Hepatocyte (in vitro differentiated cells): ENCODE results near the gene OLFM1. TPM values are rescaled to one million over a fixed set of nuclear protein-coding genes. Genes with fewer than 3 reads are reported as not detected.

Experiments used
- DNase-seq: peaks from one replicate; pipeline ENCODE4 v3.0.0-alpha.2; 2016; ENCODE audit warnings: low spot score
- H2AFZ ChIP-seq: fragments of 200-600 bp; sonication (generic); 2 replicates; pipeline ENCODE4 v1.6.0; 2016; ENCODE audit warnings: antibody characterized with exemption, mild to moderate bottlenecking
- H3K27ac ChIP-seq: fragments of 200-600 bp; sonication (generic); 2 replicates; pipeline ENCODE4 v1.5.1; 2016; ENCODE audit warnings: mild to moderate bottlenecking
- H3K27me3 ChIP-seq: fragments of 200-600 bp; sonication (generic); 2 replicates; pipeline ENCODE4 v1.6.1; 2016
- H3K36me3 ChIP-seq: fragments of 200-600 bp; sonication (generic); replicated peaks from 2 replicates; pipeline ENCODE4 v1.5.1; 2016; ENCODE audit warnings: low read depth; ENCODE audit not compliant: insufficient read depth
- H3K4me1 ChIP-seq: fragments of 200-600 bp; sonication (generic); 2 replicates; pipeline ENCODE4 v1.5.1; 2016; ENCODE audit warnings: mild to moderate bottlenecking, moderate library complexity; ENCODE audit not compliant: insufficient read depth
- H3K4me2 ChIP-seq: fragments of 200-600 bp; sonication (generic); 2 replicates; pipeline ENCODE4 v1.6.0; 2016
- H3K4me3 ChIP-seq: fragments of 200-600 bp; sonication (generic); 2 replicates; pipeline ENCODE4 v1.5.1; 2016; ENCODE audit warnings: mild to moderate bottlenecking
- H3K79me2 ChIP-seq: fragments of 200-600 bp; sonication (generic); 2 replicates; pipeline ENCODE4 v1.6.0; 2017; ENCODE audit warnings: mild to moderate bottlenecking
- H3K9me2 ChIP-seq: fragments of 200-600 bp; sonication (generic); replicated peaks from 2 replicates; pipeline ENCODE4 v1.6.0; 2017; ENCODE audit warnings: mild to moderate bottlenecking; ENCODE audit not compliant: insufficient read depth
- H3K9me3 ChIP-seq: fragments of 200-600 bp; sonication (generic); 2 replicates; pipeline ENCODE4 v1.5.1; 2016; ENCODE audit warnings: low read depth, mild to moderate bottlenecking
- H4K20me1 ChIP-seq: fragments of 200-600 bp; sonication (generic); 2 replicates; pipeline ENCODE4 v1.6.0; 2016; ENCODE audit warnings: mild to moderate bottlenecking; ENCODE audit not compliant: insufficient read depth, poor library complexity, severe bottlenecking
- CTCF ChIP-seq: fragments of 200-600 bp; sonication (generic); IDR thresholded peaks from 2 replicates; pipeline ENCODE4 v1.5.1; 2016; ENCODE audit warnings: antibody characterized with exemption, mild to moderate bottlenecking; ENCODE audit not compliant: poor library complexity
- EZH2 ChIP-seq: fragments of 200-600 bp; sonication (generic); IDR thresholded peaks from 2 replicates; pipeline ENCODE4 v1.6.1; 2016; ENCODE audit warnings: antibody characterized with exemption, mild to moderate bottlenecking, borderline replicate concordance
- EZH2phosphoT487 ChIP-seq: fragments of 200-600 bp; sonication (generic); IDR thresholded peaks from one replicate; pipeline ENCODE4 v1.6.1; 2018; ENCODE audit warnings: antibody characterized with exemption, mild to moderate bottlenecking, low read depth, moderate library complexity; ENCODE audit not compliant: unreplicated experiment, severe bottlenecking
- WGBS: methylation state at CpG from one replicate; pipeline ENCODE4 v1.1.6; 2016; ENCODE audit warnings: low lambda C conversion rate; ENCODE audit errors: missing lambda C conversion rate; 5-methylcytosine and 5-hydroxymethylcytosine counted together
- polyA plus RNA-seq: library from polyadenylated mRNA; unstranded; fragments of >200 nt; fragmentation: Nextera tagmentation; extraction: Ambion mirVana; gene quantifications from 2 replicates; pipeline ENCODE4 v1.2.1, GENCODE V29; 2016
- total RNA-seq: library from RNA; depleted of rRNA; stranded (reverse); fragments of >200 nt; gene quantifications from 2 replicates; pipeline ENCODE4 v1.2.3, GENCODE V29; 2014

OLFM1 gene
- total and polyA plus RNA-seq, 2 experiments from 2014 or later, result 0.94 to 4.8 TPM

- no peak overlapping the region for H3K27ac ChIP-seq
- WGBS, result 34% methylated on average over 18 of the region's 18 CpGs
- H3K9me2 ChIP-seq, result no peaks in the 10 kb centered on the region
- H3K27me3 ChIP-seq, result no peaks in the 10 kb centered on the region
- no peaks in the 10 kb centered on the region for H3K36me3 ChIP-seq
- H3K4me1 ChIP-seq, result no peaks in the 10 kb centered on the region
- H3K4me3 ChIP-seq, result no peak overlapping the region
- H2AFZ ChIP-seq, result no peak overlapping the region
- TF ChIP-seq EZH2 (no peak), EZH2phosphoT487 (no peak), CTCF (no peak)
- H3K4me2 ChIP-seq, result no peak overlapping the region
- H3K79me2 ChIP-seq, result no peaks in the 10 kb centered on the region
- DNase-seq, result no peak
- H4K20me1 ChIP-seq, result no peaks in the 10 kb centered on the region
- H3K9me3 ChIP-seq, result no peaks in the 10 kb centered on the region
Measured at GRCh38 chr9:135136991-135137832, 49.7 kb downstream of the OLFM1 start.

DNA sequence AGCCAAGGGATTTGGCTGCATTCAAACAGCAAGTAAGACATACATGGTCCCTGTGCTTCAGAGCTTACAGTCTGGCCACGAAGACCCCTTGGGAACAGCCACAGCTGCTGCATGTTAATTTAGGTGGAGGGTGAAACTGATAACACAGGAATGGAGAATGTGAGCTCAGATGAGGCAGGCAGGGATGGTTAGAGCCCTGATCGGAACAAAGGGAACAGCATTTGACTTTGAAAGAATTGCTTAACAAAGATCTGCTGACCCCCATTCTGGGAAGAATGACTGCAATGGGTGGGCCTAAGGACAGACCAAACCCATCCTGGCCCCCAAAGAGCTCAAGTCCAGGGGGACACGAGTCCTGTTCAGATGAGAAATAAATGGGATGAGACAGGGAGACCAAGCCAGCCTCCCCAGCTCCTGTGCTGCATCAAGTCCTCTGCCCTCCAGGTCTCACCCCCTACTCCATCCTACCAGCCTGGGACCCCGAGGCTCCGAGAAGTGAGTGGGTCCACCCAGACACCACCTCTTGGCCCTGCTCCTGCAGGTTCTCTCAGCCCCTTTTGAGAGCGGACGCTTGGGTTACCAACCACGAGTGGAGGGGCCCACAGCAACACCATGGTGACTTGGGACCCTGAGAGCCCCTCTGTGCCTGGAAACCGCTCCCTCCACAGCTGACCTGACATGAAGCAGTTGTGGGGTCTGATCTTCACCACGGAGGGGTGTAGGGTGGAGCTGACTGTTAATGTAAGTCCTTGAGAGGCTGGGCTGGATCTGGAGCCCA, 50.8 kb downstream of the OLFM1 start:
- H2AFZ ChIP-seq, result no peak overlapping the region
- no peak for TF ChIP-seq CTCF
- no peak for TF ChIP-seq EZH2phosphoT487
- TF ChIP-seq EZH2, result no peak

GRCh38 chr9:135139366-135139959, 52.0 kb downstream of the OLFM1 start:
- WGBS, result 96% methylated on average over 2 of the region's 2 CpGs
- Histone ChIP-seq H3K4me3 (no peak overlapping the region), H3K9me3 (no peaks in the 10 kb centered on the region), H3K36me3 (no peaks in the 10 kb centered on the region), H3K9me2 (no peaks in the 10 kb centered on the region), H3K27me3 (no peaks in the 10 kb centered on the region), H2AFZ (no peak overlapping the region), H3K27ac (no peak overlapping the region), H3K4me1 (no peaks in the 10 kb centered on the region), H3K79me2 (no peaks in the 10 kb centered on the region), H4K20me1 (no peaks in the 10 kb centered on the region), H3K4me2 (no peak overlapping the region)
- DNase-seq, result no peak
- TF ChIP-seq EZH2 (no peak), CTCF (no peak), EZH2phosphoT487 (no peak)

More for the DNA sequence above, 50.8 kb downstream of the OLFM1 start:
- H3K36me3 ChIP-seq, result no peaks in the 10 kb centered on the region
- no peak overlapping the region for H3K4me3 ChIP-seq
- no peaks in the 10 kb centered on the region for H3K27me3 ChIP-seq
- no peak overlapping the region for H3K4me2 ChIP-seq
- DNase-seq, result no peak
- H4K20me1 ChIP-seq, result no peaks in the 10 kb centered on the region
- H3K27ac ChIP-seq, result no peak overlapping the region
- H3K9me3 ChIP-seq, result no peaks in the 10 kb centered on the region
- WGBS, result 92% methylated on average over 10 of the region's 10 CpGs
- no peaks in the 10 kb centered on the region for H3K9me2 ChIP-seq
- H3K79me2 ChIP-seq, result no peaks in the 10 kb centered on the region
- no peaks in the 10 kb centered on the region for H3K4me1 ChIP-seq
